HG03442 (cell line): ENCODE results near the gene TSPYL6.
"Not testable (repeated sequence)": the region's sequence is repeated elsewhere in the genome, so short reads cannot be mapped to it uniquely, and the experiment has no call there.

Experiments
- ATAC-seq: cut with Tn5 transposase; IDR thresholded peaks from one replicate; pipeline ENCODE4 v1.9.1; 2021; ENCODE audit warnings: mild to moderate bottlenecking, moderate library complexity; ENCODE audit not compliant: unreplicated experiment

Gene TSPYL6

DNA sequence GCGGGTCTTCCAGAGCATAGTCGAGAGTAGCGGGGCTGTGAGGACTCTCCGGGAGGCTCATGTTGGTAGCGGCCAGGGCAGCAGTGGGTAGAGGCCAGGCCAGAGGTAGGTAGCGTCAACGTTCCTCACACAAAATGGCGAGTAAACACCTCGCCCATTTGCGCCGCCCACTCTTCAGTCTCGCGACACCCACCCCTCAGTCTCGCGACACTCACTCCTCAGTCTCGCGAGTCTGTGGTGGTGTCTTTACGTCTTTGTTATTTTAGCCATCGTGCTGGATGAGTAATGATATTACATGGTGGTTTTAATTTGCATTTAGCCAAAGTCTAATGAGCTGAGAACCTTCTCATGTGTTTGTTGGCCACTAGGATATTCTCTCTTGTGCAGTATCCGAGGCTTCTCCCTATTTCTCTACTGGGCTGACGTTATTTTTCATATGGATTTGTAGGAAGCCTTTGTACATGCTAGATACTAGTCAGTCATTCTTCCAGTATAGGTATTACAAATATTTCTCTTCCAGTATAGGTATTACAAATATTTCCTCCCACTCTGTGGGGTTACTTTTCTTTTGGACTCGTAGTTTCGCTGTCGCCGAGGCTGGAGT is at the start of gene TSPYL6:
Gene TSPYL6, minus strand, starts transcription at position 139 of the 604 bp plus-strand sequence. Its CDS starts 78 bp downstream, at position 61.
- no peak for ATAC-seq

DNA sequence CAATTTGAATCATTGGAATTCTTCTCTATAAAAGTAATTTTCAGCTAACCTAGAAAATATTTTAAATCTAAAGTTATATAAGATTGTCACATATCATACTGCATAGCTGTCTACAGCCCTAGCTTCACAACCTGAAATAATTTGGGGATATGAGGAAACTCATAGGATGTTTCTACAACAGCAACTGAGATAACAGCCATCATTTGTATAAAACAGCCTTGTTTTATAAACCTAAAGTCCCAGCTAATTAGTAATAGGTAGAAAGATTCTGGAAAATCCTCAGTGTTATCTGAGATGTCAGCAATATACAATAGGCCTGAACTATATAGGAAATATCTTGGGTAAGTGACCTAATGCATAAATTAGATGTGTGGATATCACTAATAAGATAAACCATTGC is 47.6 kb upstream of the TSPYL6 start:
- ATAC-seq = no peak

DNA sequence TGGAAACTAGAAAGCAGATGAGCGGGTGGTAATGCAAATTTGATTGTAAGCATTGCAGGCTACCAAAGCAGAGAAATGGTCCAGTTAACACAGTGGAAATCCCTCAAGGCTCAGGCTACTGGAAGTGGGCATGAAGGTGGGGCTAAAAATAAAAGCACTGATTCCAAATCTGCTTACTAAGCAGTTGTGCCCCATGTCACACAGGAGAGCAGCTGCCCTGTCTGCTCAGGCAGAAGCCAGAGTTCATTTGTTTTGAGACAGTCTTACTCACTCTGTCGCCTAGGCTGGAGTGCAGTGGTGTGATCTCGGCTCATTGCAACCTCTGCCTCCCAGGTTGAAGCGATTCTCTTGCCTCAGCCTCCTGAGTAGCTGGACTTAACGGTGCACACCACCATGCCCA is 42.5 kb upstream of the TSPYL6 start:
- no peak for ATAC-seq

DNA sequence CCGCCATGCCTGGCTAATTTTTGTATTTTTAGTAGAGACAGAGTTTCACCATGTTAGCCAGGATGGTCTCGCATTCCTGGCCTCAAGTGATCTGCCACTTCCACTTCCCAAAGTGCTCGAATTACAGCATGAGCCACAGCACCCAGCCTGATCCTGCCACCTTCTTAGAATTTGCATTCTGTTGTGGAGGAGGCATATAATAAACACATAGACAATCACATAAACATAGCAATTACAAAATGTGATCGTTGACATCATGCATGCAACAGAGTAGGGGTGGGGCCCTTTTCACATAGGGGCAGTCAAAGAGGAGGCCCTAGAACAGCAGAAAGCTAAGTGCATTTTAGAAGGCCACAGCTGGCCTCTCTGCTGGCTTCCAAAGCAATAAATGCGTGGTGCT is 39.9 kb upstream of the TSPYL6 start:
- ATAC-seq = no peak

DNA sequence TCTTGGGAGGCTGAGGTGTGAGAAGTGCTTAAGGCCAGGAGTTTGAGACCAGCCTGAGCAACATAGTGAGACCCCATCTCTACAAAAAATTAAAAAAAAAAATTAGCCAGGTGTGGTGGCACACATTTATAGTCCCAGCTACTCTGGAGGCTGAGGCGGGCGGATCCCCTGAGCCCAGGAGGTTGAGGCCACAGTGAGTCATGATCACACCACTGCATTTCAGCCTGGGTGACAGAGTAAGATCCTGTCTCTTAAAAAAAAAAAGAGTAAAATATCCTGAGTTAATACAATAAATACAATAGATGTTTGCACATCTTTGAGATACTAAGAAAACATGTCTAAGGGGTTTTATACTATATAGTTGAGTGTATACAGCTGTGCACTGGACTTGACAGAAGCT is 38.6 kb upstream of the TSPYL6 start:
- ATAC-seq = not testable (repeated sequence)

DNA sequence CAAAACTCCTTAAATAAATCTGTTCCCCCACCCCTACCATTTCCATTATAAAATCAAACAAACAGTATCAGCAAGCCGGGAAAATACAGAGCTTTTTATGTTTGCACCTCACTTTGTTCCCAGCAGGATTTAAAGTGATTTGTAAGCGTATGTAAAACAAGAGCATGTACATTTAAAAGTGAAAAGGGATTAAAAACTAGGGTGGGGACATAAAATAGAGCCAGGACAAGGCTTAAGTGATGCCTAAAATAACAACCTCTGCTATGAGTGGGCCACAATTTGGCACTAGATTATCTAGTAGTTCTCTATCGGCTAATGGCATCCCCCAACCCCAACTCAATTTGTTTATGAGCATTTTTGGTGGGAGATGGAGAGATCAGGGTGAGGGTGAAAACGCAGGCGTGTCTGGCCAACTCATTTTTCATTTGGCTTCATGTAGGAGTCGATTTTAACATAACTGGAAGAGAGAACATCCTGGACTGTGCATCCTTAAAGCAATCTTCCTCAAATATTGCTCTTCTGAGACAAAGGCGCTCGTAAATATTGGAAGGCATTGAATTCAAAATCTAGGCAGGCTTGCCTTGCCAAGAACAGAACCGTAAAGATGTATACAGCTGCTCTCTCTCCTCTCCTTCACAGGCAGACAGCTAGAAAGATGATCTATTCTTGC is 34.5 kb upstream of the TSPYL6 start:
- ATAC-seq = no peak

DNA sequence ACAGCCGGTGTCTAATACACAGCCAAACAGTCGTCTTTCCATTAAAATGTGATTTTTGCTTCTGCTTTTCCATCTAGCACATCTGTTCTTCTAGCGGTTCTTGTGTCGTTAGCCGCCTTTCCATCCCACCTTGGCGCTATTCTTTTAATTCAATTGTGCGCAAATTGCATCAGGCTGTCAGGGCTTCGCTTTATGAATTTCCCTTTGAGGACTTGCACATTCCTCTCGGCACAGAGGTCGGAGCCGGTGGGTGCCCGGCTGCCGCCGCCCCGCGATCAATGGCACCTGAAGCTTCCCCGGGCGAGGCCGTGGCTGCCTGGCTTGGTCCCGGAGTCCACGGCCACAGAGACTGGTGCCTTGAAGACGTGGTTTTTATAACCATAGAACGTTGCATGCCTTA is 33.9 kb upstream of the TSPYL6 start:
- ATAC-seq = no peak

DNA sequence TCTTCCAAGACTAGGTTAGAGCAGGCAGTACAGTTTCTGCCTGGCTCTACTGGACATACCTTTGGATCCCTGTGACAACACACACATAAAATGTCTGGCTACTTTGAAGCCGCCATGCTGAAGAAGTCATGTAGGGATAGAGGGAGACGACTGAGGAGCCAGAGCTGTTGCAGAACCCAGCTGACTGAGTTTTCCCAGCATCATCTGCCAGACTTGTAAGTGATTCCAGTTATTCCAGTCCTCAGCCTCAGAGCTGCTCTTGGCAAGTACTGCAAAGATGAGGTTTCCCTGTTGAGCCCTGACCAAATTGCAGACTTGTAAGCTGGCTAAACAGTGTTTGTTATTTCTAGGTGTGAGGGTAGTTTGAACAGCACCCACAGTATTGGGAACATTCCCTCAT is 31.5 kb upstream of the TSPYL6 start:
- ATAC-seq = no peak

DNA sequence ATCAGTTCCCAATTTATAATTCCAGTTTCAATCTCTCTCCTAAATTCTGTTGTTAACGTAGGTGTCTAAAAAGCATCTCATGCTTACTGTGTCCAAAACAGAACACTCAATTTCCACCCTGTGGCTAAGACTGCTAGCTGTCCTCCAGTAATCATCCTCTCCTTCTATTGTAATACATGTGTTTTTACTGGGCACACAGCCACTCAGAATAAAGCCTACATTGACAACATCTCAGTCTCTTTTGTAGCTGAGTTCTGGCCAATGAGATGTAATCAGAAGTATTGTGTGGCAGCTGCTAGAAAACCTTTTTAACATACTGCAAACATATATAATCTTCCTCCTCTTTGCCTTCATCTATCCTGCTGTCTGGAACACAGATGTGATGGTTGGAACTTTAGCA is 29.4 kb upstream of the TSPYL6 start:
- ATAC-seq = no peak

DNA sequence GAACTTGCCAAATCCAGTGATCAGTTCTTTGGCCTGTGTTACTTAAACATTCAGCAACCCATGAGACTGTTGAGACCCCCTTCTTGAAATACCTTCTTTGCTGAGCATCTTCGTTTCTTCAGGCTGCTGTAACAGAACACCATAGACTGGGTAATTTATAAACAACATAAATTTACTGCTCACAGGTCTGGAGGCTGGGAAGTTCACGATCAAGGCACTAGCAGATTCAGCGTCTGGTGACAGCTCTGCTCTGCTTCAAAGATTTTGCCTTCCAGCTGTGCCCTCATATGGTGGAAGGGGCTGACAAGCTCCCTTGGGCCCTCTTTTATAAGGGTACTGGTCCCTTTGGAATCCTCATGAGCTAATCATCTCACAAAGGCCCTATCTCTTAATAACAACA is 28.8 kb upstream of the TSPYL6 start:
- ATAC-seq = no peak

DNA sequence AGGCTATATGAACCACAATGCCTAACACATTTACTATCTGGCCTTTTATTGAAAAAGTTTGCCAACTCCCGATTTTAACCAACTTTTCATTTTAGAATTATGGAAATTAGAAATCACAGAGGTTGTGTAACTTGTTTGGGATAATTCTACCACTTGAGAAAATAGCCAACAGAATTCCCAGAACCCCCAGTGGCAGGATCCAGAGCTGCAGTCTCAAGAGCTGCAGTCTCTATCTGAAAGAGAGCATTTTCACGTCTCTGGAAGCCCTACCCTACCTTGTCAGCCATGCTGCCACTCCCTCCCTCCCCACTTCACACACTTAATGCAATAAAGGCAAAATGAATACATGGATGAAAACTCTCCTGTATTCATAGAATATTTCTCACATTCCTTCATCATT is 23.4 kb upstream of the TSPYL6 start:
- no peak for ATAC-seq

DNA sequence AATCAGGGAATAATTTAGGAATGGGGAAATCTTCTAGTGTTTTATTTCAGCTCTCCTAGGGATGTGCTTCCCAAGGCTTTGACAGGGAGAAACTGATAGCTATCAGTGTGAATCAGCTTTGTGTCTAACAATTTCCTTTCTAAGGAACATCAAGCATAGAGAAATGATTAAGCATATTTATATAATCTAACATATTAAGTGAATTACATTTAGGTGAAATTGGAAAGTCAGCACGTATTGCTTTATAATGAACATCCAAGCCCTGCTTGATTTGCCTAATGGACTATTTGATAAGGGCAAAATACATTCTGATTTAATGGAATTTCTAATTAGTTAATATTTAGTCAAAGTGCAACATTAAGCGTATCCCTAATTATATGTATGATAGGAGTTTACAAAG is 19.5 kb upstream of the TSPYL6 start:
- ATAC-seq = no peak

DNA sequence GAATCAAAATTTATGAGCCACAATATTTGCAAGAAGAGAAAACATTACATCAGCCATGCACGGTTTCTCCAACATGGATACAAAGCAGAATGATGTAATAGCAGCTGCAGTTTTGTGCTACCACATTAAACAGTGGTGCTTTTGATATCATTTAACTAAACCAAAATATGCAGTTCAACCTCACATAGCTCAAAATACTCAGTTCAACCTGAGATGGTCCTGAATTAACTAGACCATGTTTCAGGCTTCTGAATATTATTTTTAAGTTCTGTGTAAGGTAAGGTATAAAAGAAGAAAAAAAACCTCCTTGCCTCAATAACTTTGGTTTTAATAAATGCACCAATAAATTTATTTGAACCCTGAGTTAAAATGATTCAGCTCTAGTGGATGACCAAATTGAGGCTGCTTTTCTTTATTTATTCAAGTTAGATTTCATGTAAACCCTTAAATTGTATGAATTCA is 18.8 kb upstream of the TSPYL6 start:
- ATAC-seq = no peak

DNA sequence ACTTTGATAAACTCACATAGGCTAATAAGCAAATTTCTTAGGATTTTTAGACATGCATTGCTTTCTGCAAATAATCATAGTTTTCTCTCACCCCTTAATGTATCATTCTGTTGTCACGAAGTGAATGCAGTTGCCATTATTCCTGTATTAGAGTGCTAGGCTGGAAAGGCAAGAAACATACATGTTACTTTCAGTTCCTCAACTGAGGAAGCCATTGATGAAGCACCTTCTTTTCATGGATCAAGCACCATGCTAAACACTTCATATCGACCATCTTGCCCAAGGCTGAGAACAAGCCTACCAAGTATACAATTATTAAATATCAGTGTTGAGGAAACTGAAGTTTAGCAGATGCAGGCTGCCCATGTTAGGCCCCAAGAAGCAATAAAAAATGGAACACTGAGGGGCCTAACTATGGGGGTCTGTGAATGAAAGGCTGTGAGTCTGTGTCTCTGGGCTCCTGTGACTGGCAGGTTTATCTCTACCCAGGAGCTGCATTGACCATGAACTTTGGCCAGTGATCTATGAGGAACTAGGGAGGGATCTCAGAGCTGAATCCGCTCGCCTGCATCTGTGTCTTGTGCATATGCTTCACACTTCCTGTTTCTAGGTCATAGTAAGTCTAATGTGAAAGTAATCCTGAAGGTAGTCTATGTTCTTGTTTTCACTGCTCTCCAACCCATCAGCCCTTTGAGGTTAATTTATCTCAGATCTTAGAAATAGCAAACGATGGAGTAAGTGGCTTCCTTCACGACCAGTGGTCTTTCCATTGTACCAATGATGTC is 16.0 kb upstream of the TSPYL6 start:
- ATAC-seq = peak; percentile 92

DNA sequence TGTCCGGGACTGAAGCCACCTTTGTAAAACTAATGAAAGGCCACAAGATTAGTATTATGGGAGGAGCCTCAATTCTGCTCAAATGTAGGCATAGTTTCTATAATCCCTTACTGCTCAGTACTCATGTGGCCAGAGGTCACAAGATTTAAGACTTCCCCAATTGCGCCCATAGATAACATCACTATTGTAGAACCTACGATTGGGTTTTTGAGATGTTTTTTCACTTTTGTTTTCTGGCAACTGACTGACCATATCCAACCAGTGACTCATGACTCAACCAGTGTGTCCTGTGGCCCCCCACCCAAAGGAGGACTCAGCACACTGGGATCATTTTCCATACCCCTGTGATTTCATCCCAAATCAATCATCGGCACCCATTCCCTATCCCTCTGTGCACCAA is 15.2 kb upstream of the TSPYL6 start:
- no peak for ATAC-seq

DNA sequence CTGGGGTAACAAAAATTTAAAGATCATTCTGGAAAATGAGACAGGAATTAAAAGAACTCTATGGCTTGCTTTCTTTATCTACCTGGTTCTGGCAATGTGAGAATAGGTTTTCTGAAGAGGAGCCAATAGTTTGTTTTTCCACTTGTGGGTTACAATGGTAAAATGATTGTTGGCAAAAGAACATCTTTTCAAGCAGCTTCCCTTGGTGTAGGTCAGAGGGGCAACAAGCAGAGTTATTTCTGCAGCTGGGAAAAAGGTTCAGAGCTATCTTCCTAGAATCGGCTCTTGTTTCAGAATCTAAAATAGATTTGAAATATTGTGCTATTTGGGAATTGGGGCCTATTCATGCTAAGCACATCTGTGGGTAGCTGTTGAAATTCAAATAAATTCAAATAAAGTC is 11.5 kb upstream of the TSPYL6 start:
- no peak for ATAC-seq

DNA sequence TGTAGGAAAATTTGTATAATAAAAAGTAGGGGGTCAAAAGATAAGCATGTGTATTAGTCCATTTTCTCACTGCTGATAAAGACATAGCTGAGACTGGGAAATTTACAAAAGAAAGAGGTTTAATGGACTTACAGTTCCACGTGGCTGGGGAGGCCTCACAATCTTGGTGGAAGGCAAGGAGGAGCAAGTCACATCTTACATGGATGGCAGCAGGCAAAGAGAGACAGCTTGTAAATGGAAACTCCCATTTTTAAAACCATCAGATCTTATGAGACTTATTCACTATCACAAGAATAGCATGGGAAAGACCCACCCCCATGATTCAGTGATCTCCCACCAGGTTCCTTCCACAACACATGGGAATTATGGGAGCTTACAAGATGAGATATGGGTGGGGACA is 9.1 kb upstream of the TSPYL6 start:
- ATAC-seq = not testable (repeated sequence)

DNA sequence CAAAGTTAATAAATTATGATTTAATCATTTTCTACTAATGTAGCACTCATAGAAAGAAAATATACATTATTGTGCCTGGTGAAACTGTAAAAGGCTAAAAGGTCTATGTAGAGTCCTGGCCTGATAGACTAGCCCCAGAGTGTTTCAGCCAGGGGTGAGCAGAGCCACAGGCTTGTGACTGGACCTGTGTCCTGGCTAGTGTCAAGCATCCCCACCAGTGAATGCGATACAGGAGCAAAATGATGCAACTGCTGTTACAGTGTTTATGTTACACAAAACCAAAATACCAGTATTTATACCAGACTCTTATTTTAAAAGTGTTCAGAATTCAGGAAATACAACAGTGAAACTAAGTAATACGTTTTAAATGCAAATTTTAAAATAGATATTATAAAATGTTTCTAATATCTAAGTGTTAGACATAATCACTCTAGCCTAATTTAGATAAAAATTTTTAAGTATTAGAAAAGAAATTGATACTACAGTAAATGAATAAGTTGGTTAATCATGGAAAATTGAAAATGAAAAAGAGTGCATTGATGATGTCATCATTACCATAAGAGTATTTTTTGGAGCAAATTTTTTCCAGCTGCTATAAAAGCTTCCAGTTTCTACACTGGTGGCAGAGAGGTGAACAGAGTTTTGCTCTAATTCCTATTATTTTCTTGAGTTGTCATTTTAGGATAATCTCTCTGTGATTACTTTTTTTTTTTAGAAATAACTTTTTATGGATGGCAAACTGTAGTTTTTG is 6.2 kb upstream of the TSPYL6 start:
- no peak for ATAC-seq

DNA sequence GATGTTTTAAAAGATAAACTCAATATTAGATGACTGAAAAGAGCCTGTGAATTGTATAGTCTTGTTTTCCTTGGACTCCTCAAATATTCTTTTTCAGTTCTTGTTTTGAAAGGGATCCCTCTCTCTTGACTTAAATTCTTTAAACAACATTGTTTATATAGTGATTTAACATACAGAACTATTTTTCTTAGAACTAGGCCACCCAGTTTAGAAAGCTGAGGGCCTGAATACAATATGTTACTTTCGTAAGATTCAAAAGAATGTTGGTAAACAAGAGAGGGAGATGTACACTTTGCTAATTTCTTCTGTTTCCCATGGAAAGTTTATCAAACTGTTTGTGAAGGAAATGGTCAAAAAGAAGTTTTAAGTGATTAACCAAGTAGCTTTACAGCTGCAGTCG is 5.5 kb upstream of the TSPYL6 start:
- ATAC-seq = no peak

DNA sequence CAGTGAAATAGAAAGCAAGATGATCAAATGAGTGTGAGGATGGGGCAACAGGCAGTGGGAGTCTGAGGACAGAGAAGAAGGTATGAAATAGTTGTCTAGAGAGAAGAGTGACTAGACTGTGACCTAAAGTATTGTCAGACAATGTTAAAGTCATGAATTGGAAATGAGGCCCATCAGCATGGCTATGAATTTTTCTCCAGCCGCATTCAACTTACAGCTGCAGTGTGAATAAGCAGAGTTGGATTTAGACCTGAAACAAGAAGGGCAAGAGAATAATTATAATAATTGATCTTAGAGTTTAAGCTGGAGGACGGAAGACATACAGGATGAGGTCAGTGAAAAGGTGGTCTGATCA is 4.2 kb upstream of the TSPYL6 start:
- no peak for ATAC-seq

DNA sequence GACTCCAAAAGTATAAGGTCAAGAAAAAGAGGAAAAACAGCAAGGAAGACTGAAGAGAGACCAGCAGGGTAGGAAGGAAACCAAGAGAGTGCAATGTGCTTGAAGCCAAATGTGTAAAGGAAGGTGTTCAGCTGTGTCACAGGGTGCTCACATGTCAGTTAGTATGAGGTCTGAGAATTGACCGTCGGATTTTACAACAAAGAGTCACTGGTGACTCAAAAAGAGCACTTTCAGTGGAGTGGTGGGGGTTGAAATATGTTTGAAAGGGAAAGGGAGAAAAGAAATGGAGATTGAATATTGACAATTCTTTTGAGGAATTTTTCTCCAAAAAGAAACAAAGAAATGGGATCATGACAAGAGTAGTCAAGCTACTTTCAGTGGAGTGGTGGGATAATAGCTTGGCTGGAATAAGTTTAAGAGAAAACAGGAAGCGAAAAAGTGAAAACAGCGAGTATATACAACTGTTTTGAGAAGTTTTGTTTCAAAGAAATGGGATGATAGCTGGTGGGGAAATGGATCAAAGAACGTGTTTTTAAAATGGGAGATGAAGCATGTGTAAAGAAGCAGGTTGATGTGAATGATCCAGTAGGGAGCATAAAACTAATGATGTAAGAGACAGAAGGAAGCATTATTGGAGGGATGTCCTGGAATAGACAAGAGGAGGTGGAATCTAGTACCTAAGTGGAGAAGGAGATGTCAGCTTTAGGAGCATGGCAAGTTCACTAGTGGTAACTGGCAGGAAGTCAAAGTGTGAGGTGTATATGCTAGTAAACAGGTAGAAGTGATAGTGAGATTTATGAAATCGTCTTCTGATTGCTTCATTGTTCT is 3.6 kb upstream of the TSPYL6 start:
- ATAC-seq = peak; percentile 85
